Stimulated activated CD8-positive, alpha-beta memory T cell treated with anti-CD3 and anti-CD28 coated beads, Interleukin-15, amount 100 ng/mL, for 4 hours (primary cell): Measurements from ENCODE around the gene IER3.
"Not testable (repeated sequence)": the region's sequence is repeated elsewhere in the genome, so short reads cannot be mapped to it uniquely, and the experiment has no call there.

Experiments used
- DNase-seq, 2 donors: peaks; one replicate each; pipeline ENCODE4 v3.0.0-alpha.2; 2020; ENCODE audit warnings: low read depth in 2 of 2

Gene IER3

GRCh38 chr6:30768634-30769087, 24.3 kb upstream of the IER3 start:
- peak in 1 of 2 donors; percentile 13 for DNase-seq

- DNase-seq = no peak
Measured at GRCh38 chr6:30767944-30768301, 23.6 kb upstream of the IER3 start.

- no peak for DNase-seq
Measured at GRCh38 chr6:30767158-30767943, 23.0 kb upstream of the IER3 start.

GRCh38 chr6:30766461-30767157, 22.3 kb upstream of the IER3 start:
- DNase-seq = no peak

- not testable (repeated sequence) for DNase-seq
Measured at GRCh38 chr6:30765495-30765894, 21.1 kb upstream of the IER3 start.

GRCh38 chr6:30764490-30765043, 20.2 kb upstream of the IER3 start:
- DNase-seq = not testable (repeated sequence)

GRCh38 chr6:30763618-30764489, 19.5 kb upstream of the IER3 start:
- no peak for DNase-seq

GRCh38 chr6:30763155-30763617, 18.8 kb upstream of the IER3 start:
- no peak for DNase-seq

GRCh38 chr6:30761791-30762429, 17.6 kb upstream of the IER3 start:
- DNase-seq = no peak

GRCh38 chr6:30760549-30760948, 16.2 kb upstream of the IER3 start:
- no peak for DNase-seq

- no peak for DNase-seq
Measured at GRCh38 chr6:30759575-30760239, 15.4 kb upstream of the IER3 start.

GRCh38 chr6:30757261-30757904, 13.0 kb upstream of the IER3 start:
- no peak for DNase-seq

GRCh38 chr6:30756405-30757003, 12.2 kb upstream of the IER3 start:
- not testable (repeated sequence) for DNase-seq

GRCh38 chr6:30754631-30755030, 10.3 kb upstream of the IER3 start:
- DNase-seq = no peak

GRCh38 chr6:30752157-30752927, 8.0 kb upstream of the IER3 start:
- no peak for DNase-seq

GRCh38 chr6:30750379-30750668, 6.0 kb upstream of the IER3 start:
- no peak for DNase-seq

- no peak for DNase-seq
Measured at GRCh38 chr6:30749554-30750378, 5.4 kb upstream of the IER3 start.

- DNase-seq = no peak
Measured at GRCh38 chr6:30748851-30749540, 4.6 kb upstream of the IER3 start.
